Esophagus (tissue), 2 donors: Measurements from ENCODE around the gene PPP1R13B. TPM values are rescaled to one million over a fixed set of nuclear protein-coding genes. Genes with fewer than 3 reads are reported as not detected.

Source experiments
- H3K27ac ChIP-seq, 2 donors: one replicate each; pipeline ENCODE4 v1.5.1; 2013; ENCODE audit warnings: low read depth in 2 of 2, mild to moderate bottlenecking in 2 of 2, inconsistent platforms in 1 of 2, low read length in 1 of 2, moderate library complexity in 1 of 2
- H3K27me3 ChIP-seq, 2 donors: one replicate each; pipeline ENCODE4 v1.6.1; 2013; ENCODE audit warnings: low read length in 2 of 2, control low read depth in 1 of 2, mild to moderate bottlenecking in 1 of 2; ENCODE audit not compliant: insufficient read depth in 2 of 2, control insufficient read depth in 1 of 2
- H3K36me3 ChIP-seq, 2 donors: one replicate each; pipeline ENCODE4 v1.6.1; 2013; ENCODE audit warnings: low read length in 1 of 2; ENCODE audit not compliant: control insufficient read depth in 2 of 2, insufficient read depth in 2 of 2
- H3K4me1 ChIP-seq, 2 donors: one replicate each; pipeline ENCODE4 v1.6.1; 2013; ENCODE audit warnings: low read length in 1 of 2; ENCODE audit not compliant: control insufficient read depth in 2 of 2, insufficient read depth in 2 of 2
- H3K4me3 ChIP-seq, 2 donors: one replicate each; pipeline ENCODE4 v1.5.1; 2013; ENCODE audit warnings: low read length in 2 of 2, mild to moderate bottlenecking in 2 of 2, low read depth in 1 of 2, moderate library complexity in 1 of 2
- H3K9me3 ChIP-seq, 2 donors: one replicate each; pipeline ENCODE4 v1.6.1; 2013; ENCODE audit warnings: mild to moderate bottlenecking in 2 of 2, low read depth in 1 of 2, low read length in 1 of 2, moderate library complexity in 1 of 2; ENCODE audit not compliant: control insufficient read depth in 2 of 2, insufficient read depth in 1 of 2
- WGBS, 2 donors: extraction: QIAGEN DNeasy Blood & Tissue Kit; methylation state at CpG; one replicate each; pipeline ENCODE4 v1.1.7; 2013; 5-methylcytosine and 5-hydroxymethylcytosine counted together
- polyA plus RNA-seq, 2 donors: library from polyadenylated mRNA; stranded (reverse); fragments of 200-250 nt; gene quantifications; one replicate each; pipeline ENCODE4 v1.2.3, GENCODE V29; 2013
- donor health status: healthy with polysubstance abuse.
- donor health status: Bipolar disorder and iron deficiency.

The PPP1R13B gene
- polyA plus RNA-seq, 2 donors: 16.4 to 28.4 TPM

GRCh38 chr14:103839579-103839978, 7.8 kb downstream of the PPP1R13B start:
- peaks cover 0 to 2% of the 10 kb centered on the region in 2 donors for H3K4me1 ChIP-seq
- 61 to 62% methylated on average over 1 of the region's 1 CpG for WGBS, 2 donors
- H3K27ac ChIP-seq: no peak overlapping the region

GRCh38 chr14:103838117-103838516, 9.3 kb downstream of the PPP1R13B start:
- Histone ChIP-seq H3K36me3 (no peaks in the 10 kb centered on the region), H3K9me3 (no peaks in the 10 kb centered on the region), H3K27ac (no peak overlapping the region), H3K4me1 (peaks cover 0 to 2% of the 10 kb centered on the region in 2 donors), H3K4me3 (no peak overlapping the region), H3K27me3 (no peaks in the 10 kb centered on the region)
- 40 to 47% methylated on average over 1 of the region's 1 CpG for WGBS, 2 donors

More at GRCh38 chr14:103839579-103839978, 7.8 kb downstream of the PPP1R13B start:
- H3K27me3 ChIP-seq: no peaks in the 10 kb centered on the region
- H3K9me3 ChIP-seq: no peaks in the 10 kb centered on the region
- H3K4me3 ChIP-seq: no peak overlapping the region
- no peaks in the 10 kb centered on the region for H3K36me3 ChIP-seq

- H3K27me3 ChIP-seq: no peaks in the 10 kb centered on the region
- no peak overlapping the region for H3K4me3 ChIP-seq
- no peaks in the 10 kb centered on the region for H3K9me3 ChIP-seq
- H3K4me1 ChIP-seq: peaks cover 0 to 2% of the 10 kb centered on the region in 2 donors
- H3K27ac ChIP-seq: no peak overlapping the region
- H3K36me3 ChIP-seq: no peaks in the 10 kb centered on the region
- 45 to 50% methylated on average over 6 of the region's 6 CpGs for WGBS, 2 donors
Measured at GRCh38 chr14:103836976-103837725, 10.2 kb downstream of the PPP1R13B start.

- Histone ChIP-seq H3K36me3 (no peaks in the 10 kb centered on the region), H3K27ac (no peak overlapping the region), H3K4me1 (peaks cover 0 to 2% of the 10 kb centered on the region in 2 donors), H3K27me3 (no peaks in the 10 kb centered on the region), H3K9me3 (no peaks in the 10 kb centered on the region), H3K4me3 (no peak overlapping the region)
- 93 to 97% methylated on average over 2 of the region's 2 CpGs for WGBS, 2 donors
Measured at GRCh38 chr14:103834956-103835355, 12.4 kb downstream of the PPP1R13B start.

- no peaks in the 10 kb centered on the region for H3K9me3 ChIP-seq
- WGBS, 2 donors: 91 to 92% methylated on average over 4 of the region's 4 CpGs
- H3K36me3 ChIP-seq: no peaks in the 10 kb centered on the region
- no peak overlapping the region for H3K27ac ChIP-seq
- H3K4me3 ChIP-seq: no peak overlapping the region
- no peaks in the 10 kb centered on the region for H3K27me3 ChIP-seq
- peaks cover 0 to 2% of the 10 kb centered on the region in 2 donors for H3K4me1 ChIP-seq
Measured at GRCh38 chr14:103833711-103834110, 13.7 kb downstream of the PPP1R13B start.

GRCh38 chr14:103832046-103832445, 15.3 kb downstream of the PPP1R13B start:
- no peak overlapping the region for H3K4me3 ChIP-seq
- peaks cover 2 to 4% of the 10 kb centered on the region in 2 donors for H3K4me1 ChIP-seq
- 64 to 73% methylated on average over 1 of the region's 1 CpG for WGBS, 2 donors
- no peaks in the 10 kb centered on the region for H3K36me3 ChIP-seq
- no peaks in the 10 kb centered on the region for H3K27me3 ChIP-seq
- H3K27ac ChIP-seq: no peak overlapping the region
- no peaks in the 10 kb centered on the region for H3K9me3 ChIP-seq

GRCh38 chr14:103830511-103831270, 16.7 kb downstream of the PPP1R13B start:
- Histone ChIP-seq H3K27ac (no peak overlapping the region), H3K36me3 (no peaks in the 10 kb centered on the region), H3K4me3 (no peak overlapping the region), H3K4me1 (peaks cover 2 to 4% of the 10 kb centered on the region in 2 donors), H3K9me3 (no peaks in the 10 kb centered on the region), H3K27me3 (no peaks in the 10 kb centered on the region)
- WGBS, 2 donors: 64 to 67% methylated on average over 14 of the region's 14 CpGs

- 43 to 50% methylated on average over 9 of the region's 9 CpGs for WGBS, 2 donors
- H3K27ac ChIP-seq: peak overlapping the region in 1 of 2 donors; percentile 22
Measured at GRCh38 chr14:103828315-103828967, 18.9 kb downstream of the PPP1R13B start.

GRCh38 chr14:103825101-103825500, 22.3 kb downstream of the PPP1R13B start:
- 51 to 61% methylated on average over 3 of the region's 3 CpGs for WGBS, 2 donors
- H3K4me1 ChIP-seq: peaks cover 2 to 4% of the 10 kb centered on the region in 2 donors
- H3K4me3 ChIP-seq: no peak overlapping the region
- H3K27me3 ChIP-seq: no peaks in the 10 kb centered on the region
- H3K9me3 ChIP-seq: no peaks in the 10 kb centered on the region
- H3K36me3 ChIP-seq: no peaks in the 10 kb centered on the region
- no peak overlapping the region for H3K27ac ChIP-seq

More at GRCh38 chr14:103828315-103828967, 18.9 kb downstream of the PPP1R13B start:
- peaks cover 2 to 4% of the 10 kb centered on the region in 2 donors for H3K4me1 ChIP-seq
- no peak overlapping the region for H3K4me3 ChIP-seq
- H3K36me3 ChIP-seq: no peaks in the 10 kb centered on the region
- H3K9me3 ChIP-seq: no peaks in the 10 kb centered on the region
- no peaks in the 10 kb centered on the region for H3K27me3 ChIP-seq
